IMR-90 (cell line): Measurements from ENCODE around the gene RCL1. TPM values are rescaled to one million over a fixed set of nuclear protein-coding genes. Genes with fewer than 3 reads are reported as not detected.

Source experiments
- ATAC-seq: fragments of 200-7000 bp; cut with Tn5 transposase; 2 replicates; pipeline ENCODE4 v1.9.1; 2020; ENCODE audit warnings: low read depth, mild to moderate bottlenecking, moderate library complexity
- BruUV-seq: library from RNA; stranded (reverse); fragments of 400-500 nt; replicated peaks from 2 replicates; lab custom pipeline; 2021; lab: Mats Ljungman, UMichigan
- CTCF ChIA-PET: fragments of 300-600 bp; formaldehyde crosslinking; extraction: SDS; loops from one replicate; lab custom pipeline; 2021; ENCODE audit warnings: antibody characterized with exemption; lab: Yijun Ruan, JAX
- POLR2A ChIA-PET: fragments of 300-600 bp; sonication (Branson Sonifier 250); formaldehyde crosslinking; loops from one replicate; lab custom pipeline; 2022; ENCODE audit warnings: antibody characterized with exemption; ENCODE audit not compliant: unreplicated experiment; lab: Charles Lee
- DNase-seq: peaks from one replicate; pipeline ENCODE4 v3.0.0; 2013
- H2AFZ ChIP-seq: replicated peaks from 2 replicates; pipeline ENCODE3; 2013; ENCODE audit warnings: low read length, mild to moderate bottlenecking; ENCODE audit not compliant: poor library complexity
- H2AK5ac ChIP-seq: 2 replicates; pipeline ENCODE4 v1.6.1; 2013; ENCODE audit warnings: low read depth, low read length, inconsistent platforms
- H2AK9ac ChIP-seq: replicated peaks from 2 replicates; pipeline ENCODE3; 2013; ENCODE audit warnings: mild to moderate bottlenecking, low read depth, low read length, moderate library complexity; ENCODE audit not compliant: poor library complexity
- H2BK120ac ChIP-seq: 2 replicates; pipeline ENCODE4 v1.6.1; 2013; ENCODE audit warnings: low read depth, low read length, inconsistent platforms
- H2BK15ac ChIP-seq: 3 replicates; pipeline ENCODE4 v1.6.1; 2013; ENCODE audit warnings: low read depth, low read length, inconsistent platforms
- H2BK20ac ChIP-seq: 2 replicates; pipeline ENCODE4 v1.6.1; 2013; ENCODE audit warnings: low read depth, mild to moderate bottlenecking, inconsistent platforms, low read length, moderate library complexity
- H2BK5ac ChIP-seq: 2 replicates; pipeline ENCODE4 v1.6.1; 2013; ENCODE audit warnings: mild to moderate bottlenecking, low read depth, low read length, inconsistent platforms; ENCODE audit not compliant: poor library complexity, severe bottlenecking
- H3K14ac ChIP-seq: replicated peaks from 2 replicates; pipeline ENCODE4 v1.6.1; 2013; ENCODE audit warnings: low read depth, low read length, inconsistent platforms
- H3K18ac ChIP-seq: 2 replicates; pipeline ENCODE4 v1.6.1; 2013; ENCODE audit warnings: low read depth, low read length, control low read depth
- H3K23ac ChIP-seq: 2 replicates; pipeline ENCODE4 v1.6.1; 2013; ENCODE audit warnings: low read depth, low read length, inconsistent platforms
- H3K27ac ChIP-seq: 2 replicates; pipeline ENCODE4 v1.5.1; 2013; ENCODE audit warnings: mild to moderate bottlenecking, control low read depth, low read length; ENCODE audit not compliant: insufficient read depth
- H3K27me3 ChIP-seq: 2 replicates; pipeline ENCODE4 v1.6.1; 2013; ENCODE audit warnings: low read length; ENCODE audit not compliant: control insufficient read depth, insufficient read depth
- H3K36me3 ChIP-seq: 2 replicates; pipeline ENCODE4 v1.6.1; 2013; ENCODE audit warnings: low read length, mixed read lengths; ENCODE audit not compliant: control insufficient read depth, insufficient read depth
- H3K4ac ChIP-seq: 2 replicates; pipeline ENCODE4 v1.6.1; 2013; ENCODE audit warnings: low read depth, low read length, inconsistent platforms
- H3K4me1 ChIP-seq: 2 replicates; pipeline ENCODE4 v1.6.1; 2013; ENCODE audit warnings: low read length, mixed read lengths; ENCODE audit not compliant: control insufficient read depth, insufficient read depth
- H3K4me2 ChIP-seq: 2 replicates; pipeline ENCODE4 v1.6.1; 2013; ENCODE audit warnings: low read depth, mild to moderate bottlenecking, control low read depth, low read length, moderate library complexity
- H3K4me3 ChIP-seq: 2 replicates; pipeline ENCODE4 v1.5.1; 2013; ENCODE audit warnings: low read depth, mild to moderate bottlenecking, control low read depth, low read length, moderate library complexity; ENCODE audit not compliant: insufficient read depth
- H3K56ac ChIP-seq: 2 replicates; pipeline ENCODE4 v1.6.1; 2013; ENCODE audit warnings: low read length, inconsistent platforms; ENCODE audit not compliant: insufficient read depth; ENCODE audit errors: extremely low read depth
- H3K79me1 ChIP-seq, 2 experiments: 2 replicates each; pipeline ENCODE4 v1.6.1; 2013; ENCODE audit warnings: low read length in 2 of 2, inconsistent platforms in 1 of 2, low read depth in 1 of 2
- H3K9ac ChIP-seq: 2 replicates; pipeline ENCODE4 v1.6.1; 2013; ENCODE audit warnings: low read depth, low read length, control low read depth
- H3K9me1 ChIP-seq: 2 replicates; pipeline ENCODE4 v1.6.1; 2013; ENCODE audit warnings: low read length, inconsistent platforms; ENCODE audit not compliant: insufficient read depth
- H3K9me3 ChIP-seq: 2 replicates; pipeline ENCODE4 v1.6.1; 2013; ENCODE audit warnings: low read length; ENCODE audit not compliant: control insufficient read depth, insufficient read depth
- H4K20me1 ChIP-seq: 2 replicates; pipeline ENCODE4 v1.6.1; 2013; ENCODE audit warnings: low read length, inconsistent platforms; ENCODE audit not compliant: insufficient read depth
- H4K5ac ChIP-seq: 2 replicates; pipeline ENCODE4 v1.6.1; 2013; ENCODE audit warnings: mild to moderate bottlenecking, low read depth, low read length, control low read depth
- H4K8ac ChIP-seq, 2 experiments: 2 replicates each; pipeline ENCODE4 v1.6.1; 2013; ENCODE audit warnings: low read depth in 2 of 2, low read length in 2 of 2, control low read depth in 1 of 2, inconsistent platforms in 1 of 2
- H4K91ac ChIP-seq: 2 replicates; pipeline ENCODE4 v1.6.1; 2013; ENCODE audit warnings: low read depth, low read length, inconsistent platforms; ENCODE audit not compliant: insufficient read depth
- BHLHE40 ChIP-seq: fragments of 150-350 bp; IDR thresholded peaks from 2 replicates; pipeline ENCODE4 v1.6.1; 2016; ENCODE audit warnings: mild to moderate bottlenecking, low read depth, low read length
- CHD1 ChIP-seq: IDR thresholded peaks from 2 replicates; pipeline ENCODE4 v1.6.1; 2012; ENCODE audit warnings: low read depth, low read length, improper control_type of control experiment
- CTCF ChIP-seq: conservative IDR thresholded peaks from 2 replicates; pipeline ENCODE4 v1.5.1; 2012; ENCODE audit warnings: mild to moderate bottlenecking, low read depth, low read length, improper control_type of control experiment
- FOS ChIP-seq: fragments of 150-350 bp; IDR thresholded peaks from 2 replicates; pipeline ENCODE4 v1.6.1; 2016; ENCODE audit warnings: low read depth, low read length
- MAFK ChIP-seq: IDR thresholded peaks from 2 replicates; pipeline ENCODE4 v1.6.1; 2012; ENCODE audit warnings: low read depth, low read length, improper control_type of control experiment
- NFE2L2 ChIP-seq: fragments of 150-350 bp; IDR thresholded peaks from 2 replicates; pipeline ENCODE4 v1.6.1; 2016; ENCODE audit warnings: low read depth, mild to moderate bottlenecking, low read length
- RCOR1 ChIP-seq: IDR thresholded peaks from 2 replicates; pipeline ENCODE4 v1.6.1; 2012; ENCODE audit warnings: mild to moderate bottlenecking, low read length, improper control_type of control experiment; ENCODE audit not compliant: insufficient replicate concordance
- SMC3 ChIP-seq: fragments of 150-350 bp; IDR thresholded peaks from 2 replicates; pipeline ENCODE4 v1.6.1; 2016; ENCODE audit warnings: low read depth, mild to moderate bottlenecking, antibody characterized with exemption, low read length, moderate library complexity
- WGBS, 2 experiments: methylation state at CpG; one replicate each; pipeline versions ENCODE4 v1.1.5 to v1.1.7; 2013; ENCODE audit warnings: missing lambda C conversion rate in 2 of 2; ENCODE audit not compliant: insufficient read length in 1 of 2; ENCODE audit errors: extremely low coverage in 2 of 2; 5-methylcytosine and 5-hydroxymethylcytosine counted together
- dilution Hi-C: fragments of 300-500 bp; cut with HindIII; formaldehyde crosslinking; loops from one replicate; pipeline ENCODE4 v1.14.3; 2018; ENCODE audit warnings: low sequenced_read_pairs; ENCODE audit not compliant: unreplicated experiment
- in situ Hi-C: fragments of 300-500 bp; cut with MboI; formaldehyde crosslinking; loops from 3 replicates; pipeline ENCODE4 v1.14.3; 2019; ENCODE audit warnings: low sequenced_read_pairs, inconsistent platforms, mixed read lengths
- intact Hi-C: fragments of 100-400 bp; cut with micrococcal nuclease; formaldehyde crosslinking; loops from 2 replicates; pipeline ENCODE4 v1.10.0; 2022
- polyA plus RNA-seq, 3 experiments: library from polyadenylated mRNA; depleted of rRNA; stranded (reverse); fragments of >200 nt; gene quantifications; 2 replicates each; pipeline ENCODE4 v1.2.3, GENCODE V29; 2012; ENCODE audit warnings: low replicate concordance in 1 of 3
- total RNA-seq: library from RNA; depleted of rRNA; stranded (reverse); fragments of >200 nt; gene quantifications from 2 replicates; pipeline ENCODE4 v1.2.3, GENCODE V29; 2012
- TF ChIP-seq, protein P1 (sequence below): fragments of 150-350 bp; IDR thresholded peaks from 2 replicates; pipeline ENCODE4 v1.6.1; 2016; ENCODE audit warnings: low read depth, mild to moderate bottlenecking, low read length, moderate library complexity, borderline replicate concordance
- TF ChIP-seq, protein P2 (sequence below): fragments of 150-350 bp; IDR thresholded peaks from 2 replicates; pipeline ENCODE4 v1.6.1; 2017; ENCODE audit warnings: mild to moderate bottlenecking, antibody characterized with exemption, low read length, low read depth

The RCL1 gene
- total and polyA plus RNA-seq, 2 of the 4 experiments (the other 2 are of a cell fraction): 12.3 to 13.8 TPM

DNA sequence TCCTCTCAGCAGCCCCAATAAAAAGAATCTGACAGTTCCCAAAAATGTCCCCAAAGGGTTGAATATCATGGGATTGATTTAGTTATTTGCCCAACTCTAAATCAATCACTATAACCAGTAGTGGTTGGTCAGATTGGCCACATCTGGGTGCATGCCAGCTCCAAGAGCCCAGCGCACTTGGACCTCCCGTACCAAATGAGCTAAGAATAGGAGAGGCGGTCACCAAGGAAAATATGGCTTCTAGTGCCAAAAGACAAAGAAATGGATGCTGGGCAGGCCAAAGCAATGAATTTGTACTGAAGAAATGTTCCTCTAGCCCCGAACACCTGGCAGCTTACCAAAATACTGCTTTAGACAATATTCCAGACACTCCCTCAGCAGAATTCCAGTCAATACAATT lies 80.3 kb downstream of the RCL1 start:
- H3K4me1 ChIP-seq: no peaks in the 10 kb centered on the region
- intact Hi-C loops: no loop called here
- no peak for ATAC-seq
- no peak overlapping the region for H2BK5ac ChIP-seq
- ChIA-PET POLR2A (no interaction called here), CTCF (no interaction called here)
- H3K9me1 ChIP-seq: no peaks in the 10 kb centered on the region
- BruUV-seq: no TSS peak
- H2AK9ac ChIP-seq: no peak overlapping the region
- no peak overlapping the region for H3K18ac ChIP-seq
- H3K23ac ChIP-seq: no peak overlapping the region
- in situ Hi-C loops: no loop called here
- H4K91ac ChIP-seq: no peak overlapping the region
- no peak overlapping the region for H3K14ac ChIP-seq
- no peak overlapping the region for H3K4me2 ChIP-seq
- H3K36me3 ChIP-seq: no peaks in the 10 kb centered on the region
- no peak overlapping the region for H3K9ac ChIP-seq
- H4K8ac ChIP-seq: no peak overlapping the region
- no peak for DNase-seq
- H4K5ac ChIP-seq: no peak overlapping the region
- H3K9me3 ChIP-seq: no peaks in the 10 kb centered on the region
- no CpG with 5 or more reads among the region's 4 CpGs for WGBS, 2 experiments
- H4K20me1 ChIP-seq: no peaks in the 10 kb centered on the region
- no peak overlapping the region for H2BK120ac ChIP-seq
- no peak overlapping the region for H3K27ac ChIP-seq
- H3K79me1 ChIP-seq: no peaks in the 10 kb centered on the region
- no peak overlapping the region for H3K4me3 ChIP-seq
- H3K56ac ChIP-seq: no peak overlapping the region
- no peak for TF ChIP-seq CHD1
- no peak for TF ChIP-seq BHLHE40
- TF ChIP-seq, protein P1, sequence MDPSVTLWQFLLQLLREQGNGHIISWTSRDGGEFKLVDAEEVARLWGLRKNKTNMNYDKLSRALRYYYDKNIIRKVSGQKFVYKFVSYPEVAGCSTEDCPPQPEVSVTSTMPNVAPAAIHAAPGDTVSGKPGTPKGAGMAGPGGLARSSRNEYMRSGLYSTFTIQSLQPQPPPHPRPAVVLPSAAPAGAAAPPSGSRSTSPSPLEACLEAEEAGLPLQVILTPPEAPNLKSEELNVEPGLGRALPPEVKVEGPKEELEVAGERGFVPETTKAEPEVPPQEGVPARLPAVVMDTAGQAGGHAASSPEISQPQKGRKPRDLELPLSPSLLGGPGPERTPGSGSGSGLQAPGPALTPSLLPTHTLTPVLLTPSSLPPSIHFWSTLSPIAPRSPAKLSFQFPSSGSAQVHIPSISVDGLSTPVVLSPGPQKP: no peak
- TF ChIP-seq MAFK: no peak
- TF ChIP-seq SMC3: no peak
- no peak for TF ChIP-seq CTCF
- no peak for TF ChIP-seq FOS
- TF ChIP-seq NFE2L2: no peak
- no peak for TF ChIP-seq RCOR1
- TF ChIP-seq, protein P2, sequence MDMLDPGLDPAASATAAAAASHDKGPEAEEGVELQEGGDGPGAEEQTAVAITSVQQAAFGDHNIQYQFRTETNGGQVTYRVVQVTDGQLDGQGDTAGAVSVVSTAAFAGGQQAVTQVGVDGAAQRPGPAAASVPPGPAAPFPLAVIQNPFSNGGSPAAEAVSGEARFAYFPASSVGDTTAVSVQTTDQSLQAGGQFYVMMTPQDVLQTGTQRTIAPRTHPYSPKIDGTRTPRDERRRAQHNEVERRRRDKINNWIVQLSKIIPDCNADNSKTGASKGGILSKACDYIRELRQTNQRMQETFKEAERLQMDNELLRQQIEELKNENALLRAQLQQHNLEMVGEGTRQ: no peak
- no peak overlapping the region for H2AFZ ChIP-seq
- no peak overlapping the region for H3K4ac ChIP-seq
- no peak overlapping the region for H2BK20ac ChIP-seq
- no peak overlapping the region for H2AK5ac ChIP-seq
- no peaks in the 10 kb centered on the region for H3K27me3 ChIP-seq
- dilution Hi-C loops: no loop called here
- H2BK15ac ChIP-seq: no peak overlapping the region
